ENCODE data around the gene PPP1R12C.

DNA sequence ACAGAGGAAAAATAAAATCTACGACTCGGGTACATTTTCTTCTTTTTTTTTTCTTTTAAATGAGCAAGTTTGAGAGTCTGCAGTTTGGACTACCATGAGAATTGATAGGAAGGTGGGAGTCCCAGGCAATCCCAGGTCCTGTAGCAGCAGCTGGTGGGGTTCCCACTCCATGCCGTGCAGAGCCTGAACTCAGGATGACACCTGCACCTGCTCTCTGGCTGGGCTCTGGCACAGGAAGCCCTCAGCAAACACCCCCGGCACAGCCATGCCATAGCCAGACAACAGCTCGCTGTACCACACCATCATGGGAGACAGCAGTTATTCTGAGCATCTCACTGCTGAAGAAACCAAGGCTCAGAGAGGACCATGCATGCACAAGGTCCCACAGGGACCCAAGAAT lies 73.2 kb downstream of the PPP1R12C start:
- TF ChIP-seq STAT3 (IDR thresholded peaks at IDR 0.05; ENCODE audit: low read depth, low read length) (no peak), GABPA (IDR thresholded peaks at IDR 0.05; ENCODE audit: low read depth) (no peak), EZH2 (IDR thresholded peaks at IDR 0.05; ENCODE audit: borderline replicate concordance, control insufficient read depth, low read depth, low read length) (no peak), SP1 (IDR thresholded peaks at IDR 0.05; ENCODE audit: low read depth, low read length) (no peak), TAF1 (IDR thresholded peaks at IDR 0.05; ENCODE audit: borderline replicate concordance, low read depth, low read length) (no peak), POLR2A (IDR thresholded peaks at IDR 0.05; ENCODE audit: low read depth, low read length) (no peak), SPI1 (IDR thresholded peaks at IDR 0.05; ENCODE audit: borderline replicate concordance, insufficient read depth, low read depth, low read length) (no peak), ZNF384 (IDR thresholded peaks at IDR 0.05; ENCODE audit: borderline replicate concordance, low read depth, low read length) (no peak), CHD2 (IDR thresholded peaks at IDR 0.05; ENCODE audit: borderline replicate concordance, low read depth, low read length) (no peak)
- TF ChIP-seq, protein P1, sequence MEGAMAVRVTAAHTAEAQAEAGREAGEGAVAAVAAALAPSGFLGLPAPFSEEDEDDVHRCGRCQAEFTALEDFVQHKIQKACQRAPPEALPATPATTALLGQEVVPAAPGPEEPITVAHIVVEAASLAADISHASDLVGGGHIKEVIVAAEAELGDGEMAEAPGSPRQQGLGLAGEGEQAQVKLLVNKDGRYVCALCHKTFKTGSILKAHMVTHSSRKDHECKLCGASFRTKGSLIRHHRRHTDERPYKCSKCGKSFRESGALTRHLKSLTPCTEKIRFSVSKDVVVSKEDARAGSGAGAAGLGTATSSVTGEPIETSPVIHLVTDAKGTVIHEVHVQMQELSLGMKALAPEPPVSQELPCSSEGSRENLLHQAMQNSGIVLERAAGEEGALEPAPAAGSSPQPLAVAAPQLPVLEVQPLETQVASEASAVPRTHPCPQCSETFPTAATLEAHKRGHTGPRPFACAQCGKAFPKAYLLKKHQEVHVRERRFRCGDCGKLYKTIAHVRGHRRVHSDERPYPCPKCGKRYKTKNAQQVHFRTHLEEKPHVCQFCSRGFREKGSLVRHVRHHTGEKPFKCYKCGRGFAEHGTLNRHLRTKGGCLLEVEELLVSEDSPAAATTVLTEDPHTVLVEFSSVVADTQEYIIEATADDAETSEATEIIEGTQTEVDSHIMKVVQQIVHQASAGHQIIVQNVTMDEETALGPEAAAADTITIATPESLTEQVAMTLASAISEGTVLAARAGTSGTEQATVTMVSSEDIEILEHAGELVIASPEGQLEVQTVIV (IDR thresholded peaks at IDR 0.05; ENCODE audit: borderline replicate concordance, partially characterized antibody): no peak
- TF ChIP-seq, protein P2, sequence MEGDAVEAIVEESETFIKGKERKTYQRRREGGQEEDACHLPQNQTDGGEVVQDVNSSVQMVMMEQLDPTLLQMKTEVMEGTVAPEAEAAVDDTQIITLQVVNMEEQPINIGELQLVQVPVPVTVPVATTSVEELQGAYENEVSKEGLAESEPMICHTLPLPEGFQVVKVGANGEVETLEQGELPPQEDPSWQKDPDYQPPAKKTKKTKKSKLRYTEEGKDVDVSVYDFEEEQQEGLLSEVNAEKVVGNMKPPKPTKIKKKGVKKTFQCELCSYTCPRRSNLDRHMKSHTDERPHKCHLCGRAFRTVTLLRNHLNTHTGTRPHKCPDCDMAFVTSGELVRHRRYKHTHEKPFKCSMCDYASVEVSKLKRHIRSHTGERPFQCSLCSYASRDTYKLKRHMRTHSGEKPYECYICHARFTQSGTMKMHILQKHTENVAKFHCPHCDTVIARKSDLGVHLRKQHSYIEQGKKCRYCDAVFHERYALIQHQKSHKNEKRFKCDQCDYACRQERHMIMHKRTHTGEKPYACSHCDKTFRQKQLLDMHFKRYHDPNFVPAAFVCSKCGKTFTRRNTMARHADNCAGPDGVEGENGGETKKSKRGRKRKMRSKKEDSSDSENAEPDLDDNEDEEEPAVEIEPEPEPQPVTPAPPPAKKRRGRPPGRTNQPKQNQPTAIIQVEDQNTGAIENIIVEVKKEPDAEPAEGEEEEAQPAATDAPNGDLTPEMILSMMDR (IDR thresholded peaks at IDR 0.05 in 2 of 3, conservative IDR thresholded peaks at IDR 0.05 in 1 of 3; ENCODE audit: control insufficient read depth in 2 of 3, extremely low read depth in 1 of 3, insufficient read depth in 1 of 3, low read depth in 3 of 3, low read length in 3 of 3): no peak
- TF ChIP-seq, protein P3, sequence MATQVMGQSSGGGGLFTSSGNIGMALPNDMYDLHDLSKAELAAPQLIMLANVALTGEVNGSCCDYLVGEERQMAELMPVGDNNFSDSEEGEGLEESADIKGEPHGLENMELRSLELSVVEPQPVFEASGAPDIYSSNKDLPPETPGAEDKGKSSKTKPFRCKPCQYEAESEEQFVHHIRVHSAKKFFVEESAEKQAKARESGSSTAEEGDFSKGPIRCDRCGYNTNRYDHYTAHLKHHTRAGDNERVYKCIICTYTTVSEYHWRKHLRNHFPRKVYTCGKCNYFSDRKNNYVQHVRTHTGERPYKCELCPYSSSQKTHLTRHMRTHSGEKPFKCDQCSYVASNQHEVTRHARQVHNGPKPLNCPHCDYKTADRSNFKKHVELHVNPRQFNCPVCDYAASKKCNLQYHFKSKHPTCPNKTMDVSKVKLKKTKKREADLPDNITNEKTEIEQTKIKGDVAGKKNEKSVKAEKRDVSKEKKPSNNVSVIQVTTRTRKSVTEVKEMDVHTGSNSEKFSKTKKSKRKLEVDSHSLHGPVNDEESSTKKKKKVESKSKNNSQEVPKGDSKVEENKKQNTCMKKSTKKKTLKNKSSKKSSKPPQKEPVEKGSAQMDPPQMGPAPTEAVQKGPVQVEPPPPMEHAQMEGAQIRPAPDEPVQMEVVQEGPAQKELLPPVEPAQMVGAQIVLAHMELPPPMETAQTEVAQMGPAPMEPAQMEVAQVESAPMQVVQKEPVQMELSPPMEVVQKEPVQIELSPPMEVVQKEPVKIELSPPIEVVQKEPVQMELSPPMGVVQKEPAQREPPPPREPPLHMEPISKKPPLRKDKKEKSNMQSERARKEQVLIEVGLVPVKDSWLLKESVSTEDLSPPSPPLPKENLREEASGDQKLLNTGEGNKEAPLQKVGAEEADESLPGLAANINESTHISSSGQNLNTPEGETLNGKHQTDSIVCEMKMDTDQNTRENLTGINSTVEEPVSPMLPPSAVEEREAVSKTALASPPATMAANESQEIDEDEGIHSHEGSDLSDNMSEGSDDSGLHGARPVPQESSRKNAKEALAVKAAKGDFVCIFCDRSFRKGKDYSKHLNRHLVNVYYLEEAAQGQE (IDR thresholded peaks at IDR 0.05; ENCODE audit: low read depth, low read length): no peak
